Colonic mucosa (tissue), 4 donors: ENCODE measurements around the gene PILRB. TPM values are rescaled to one million over a fixed set of nuclear protein-coding genes. Genes with fewer than 3 reads are reported as not detected.
"Not testable (repeated sequence)": the region's sequence is repeated elsewhere in the genome, so short reads cannot be mapped to it uniquely, and the experiment has no call there.

Source experiments
- DNase-seq: peaks from one replicate; pipeline ENCODE4 v3.0.0-alpha.2; 2020
- H3K27ac ChIP-seq: fragments of 200-600 bp; one replicate; pipeline ENCODE4 v1.8.0; 2021
- H3K27me3 ChIP-seq: fragments of 200-600 bp; one replicate; pipeline ENCODE4 v1.8.0; 2021
- H3K36me3 ChIP-seq: fragments of 200-600 bp; one replicate; pipeline ENCODE4 v1.8.0; 2021
- H3K4me1 ChIP-seq: fragments of 200-600 bp; one replicate; pipeline ENCODE4 v1.8.0; 2021; ENCODE audit warnings: mild to moderate bottlenecking
- H3K4me3 ChIP-seq: fragments of 200-600 bp; one replicate; pipeline ENCODE4 v1.8.0; 2021
- H3K9ac ChIP-seq, 2 donors: one replicate each; pipeline ENCODE4 v1.7.0; 2013; ENCODE audit warnings: control low read depth in 2 of 2, low read depth in 2 of 2, low read length in 2 of 2
- H3K9me3 ChIP-seq: fragments of 200-600 bp; one replicate; pipeline ENCODE4 v1.8.0; 2021
- intact Hi-C: fragments of 100-400 bp; cut with DNase I; formaldehyde crosslinking; loops from one replicate; pipeline ENCODE4 v1.14.1; 2022
- total RNA-seq, 2 donors: library from RNA; stranded (reverse); fragmentation: NEBNext Ultra II Directional in 1 of 2; extraction: Animal tissue kit (Norgen Biotek cat#: 25700) in 1 of 2; gene quantifications; one replicate each; pipeline ENCODE4 v1.2.1, GENCODE V29; 2021
- TF ChIP-seq, protein P1 (sequence below): fragments of 200-600 bp; IDR thresholded peaks from one replicate; pipeline ENCODE4 v1.8.0; 2022; ENCODE audit warnings: antibody characterized with exemption, mild to moderate bottlenecking
- donor health status: healthy.
- donor health status: DM: no; HTN: no; CAD: no.
- donor health status: DM: no; HTN: no; CAD: no.

Gene PILRB
- total RNA-seq, 2 donors from 2014 or later = 18.2 to 57.9 TPM

GRCh38 chr7:100378114-100378755, 20.3 kb downstream of the PILRB start:
- H3K4me3 ChIP-seq = no peak overlapping the region
- H3K4me1 ChIP-seq = no peaks in the 10 kb centered on the region
- intact Hi-C loops = no loop called here
- DNase-seq = no peak
- TF ChIP-seq, protein P1, sequence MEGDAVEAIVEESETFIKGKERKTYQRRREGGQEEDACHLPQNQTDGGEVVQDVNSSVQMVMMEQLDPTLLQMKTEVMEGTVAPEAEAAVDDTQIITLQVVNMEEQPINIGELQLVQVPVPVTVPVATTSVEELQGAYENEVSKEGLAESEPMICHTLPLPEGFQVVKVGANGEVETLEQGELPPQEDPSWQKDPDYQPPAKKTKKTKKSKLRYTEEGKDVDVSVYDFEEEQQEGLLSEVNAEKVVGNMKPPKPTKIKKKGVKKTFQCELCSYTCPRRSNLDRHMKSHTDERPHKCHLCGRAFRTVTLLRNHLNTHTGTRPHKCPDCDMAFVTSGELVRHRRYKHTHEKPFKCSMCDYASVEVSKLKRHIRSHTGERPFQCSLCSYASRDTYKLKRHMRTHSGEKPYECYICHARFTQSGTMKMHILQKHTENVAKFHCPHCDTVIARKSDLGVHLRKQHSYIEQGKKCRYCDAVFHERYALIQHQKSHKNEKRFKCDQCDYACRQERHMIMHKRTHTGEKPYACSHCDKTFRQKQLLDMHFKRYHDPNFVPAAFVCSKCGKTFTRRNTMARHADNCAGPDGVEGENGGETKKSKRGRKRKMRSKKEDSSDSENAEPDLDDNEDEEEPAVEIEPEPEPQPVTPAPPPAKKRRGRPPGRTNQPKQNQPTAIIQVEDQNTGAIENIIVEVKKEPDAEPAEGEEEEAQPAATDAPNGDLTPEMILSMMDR = no peak
- no peaks in the 10 kb centered on the region for H3K9me3 ChIP-seq
- H3K36me3 ChIP-seq = no peaks in the 10 kb centered on the region
- H3K27ac ChIP-seq = no peak overlapping the region
- H3K27me3 ChIP-seq = no peaks in the 10 kb centered on the region
- H3K9ac ChIP-seq = no peak overlapping the region

- Histone ChIP-seq H3K4me3 (no peak overlapping the region), H3K36me3 (no peaks in the 10 kb centered on the region), H3K9ac (no peak overlapping the region), H3K27ac (peak overlapping the region; percentile 17), H3K9me3 (no peaks in the 10 kb centered on the region), H3K4me1 (no peaks in the 10 kb centered on the region), H3K27me3 (no peaks in the 10 kb centered on the region)
- TF ChIP-seq, protein P1 = no peak
- no peak for DNase-seq
- intact Hi-C loops = no loop called here
These were observed 22.3 kb downstream of the PILRB start for GRCh38 chr7:100380196-100380595.

DNA sequence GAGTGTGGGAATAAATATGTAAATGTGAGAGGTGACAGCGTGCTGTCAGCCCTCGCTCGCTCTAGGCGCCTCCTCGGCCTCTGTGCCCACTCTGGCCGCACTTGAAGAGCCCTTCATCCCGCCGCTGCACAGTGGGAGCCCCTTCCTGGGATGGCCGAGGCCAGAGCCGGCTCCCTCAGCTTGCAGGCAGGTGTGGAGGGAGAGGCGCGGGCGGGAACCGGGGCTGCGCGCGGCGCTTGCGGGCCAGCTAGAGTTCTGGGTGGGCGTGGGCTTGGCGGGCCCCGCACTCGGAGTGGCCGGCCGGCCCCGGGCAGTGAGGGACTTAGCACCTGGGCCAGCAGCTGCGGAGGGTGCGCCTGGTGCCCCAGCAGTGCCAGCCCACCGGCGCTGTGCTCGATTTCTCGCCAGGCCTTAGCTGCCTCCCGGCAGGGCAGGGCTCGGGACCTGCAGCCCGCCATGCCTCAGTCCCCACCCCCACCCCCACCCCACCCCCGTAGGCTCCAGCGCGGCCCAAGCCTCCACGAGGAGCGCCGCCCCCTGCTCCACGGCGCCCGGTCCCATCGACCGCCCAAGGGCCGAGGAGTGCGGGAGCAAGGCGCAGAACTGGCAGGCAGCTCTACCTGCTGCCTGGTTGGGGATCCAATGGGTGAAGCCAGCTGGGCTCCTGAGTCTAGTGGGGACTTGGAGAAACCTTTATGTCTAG, 23.8 kb downstream of the PILRB start:
- H3K36me3 ChIP-seq, intact Hi-C loops, H3K27ac ChIP-seq, H3K4me3 ChIP-seq, DNase-seq, H3K9ac ChIP-seq, H3K27me3 ChIP-seq, H3K9me3 ChIP-seq, H3K4me1 ChIP-seq: not testable (repeated sequence)

GRCh38 chr7:100382234-100382853, 24.4 kb downstream of the PILRB start:
- DNase-seq, intact Hi-C loops, H3K4me1 ChIP-seq, H3K9ac ChIP-seq, H3K27ac ChIP-seq, H3K4me3 ChIP-seq, H3K27me3 ChIP-seq, H3K9me3 ChIP-seq, H3K36me3 ChIP-seq: not testable (repeated sequence)

- TF ChIP-seq, protein P1 = no peak
- no peak for DNase-seq
These were observed 26.8 kb downstream of the PILRB start for GRCh38 chr7:100384628-100385294.

DNA sequence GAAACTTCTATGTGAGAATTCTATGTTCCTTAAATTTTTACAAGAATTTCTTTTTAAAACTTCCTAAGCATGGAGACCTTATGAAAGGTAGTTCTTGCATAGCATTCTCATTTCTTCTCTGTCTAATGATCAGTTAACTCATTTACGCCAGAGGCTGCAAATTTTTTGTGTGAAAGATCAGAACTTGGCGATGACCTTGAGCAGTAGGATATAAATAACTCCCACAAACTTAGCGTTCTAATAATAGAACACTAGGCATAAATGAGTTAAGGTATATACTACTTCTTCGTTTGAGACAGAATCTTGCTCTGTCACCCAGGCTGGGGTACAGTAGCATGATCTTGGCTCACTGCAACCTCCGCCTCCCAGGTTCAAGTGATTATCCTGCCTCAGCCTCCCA, 29.0 kb downstream of the PILRB start:
- no peaks in the 10 kb centered on the region for H3K4me1 ChIP-seq
- TF ChIP-seq, protein P1 = no peak
- no peak overlapping the region for H3K9ac ChIP-seq
- H3K27ac ChIP-seq = no peak overlapping the region
- no peaks in the 10 kb centered on the region for H3K9me3 ChIP-seq
- H3K27me3 ChIP-seq = no peaks in the 10 kb centered on the region
- no peaks in the 10 kb centered on the region for H3K36me3 ChIP-seq
- intact Hi-C loops = no loop called here
- H3K4me3 ChIP-seq = no peak overlapping the region
- no peak for DNase-seq

More at GRCh38 chr7:100384628-100385294, 26.8 kb downstream of the PILRB start:
- H3K9me3 ChIP-seq = no peaks in the 10 kb centered on the region
- H3K27ac ChIP-seq = no peak overlapping the region
- H3K27me3 ChIP-seq = no peaks in the 10 kb centered on the region
- H3K4me1 ChIP-seq = no peaks in the 10 kb centered on the region
- H3K9ac ChIP-seq = no peak overlapping the region
- intact Hi-C loops = no loop called here
- no peak overlapping the region for H3K4me3 ChIP-seq
- H3K36me3 ChIP-seq = no peaks in the 10 kb centered on the region
